GM19240 (cell line): ENCODE data around the gene ZNF322.
A peak's percentile ranks its signal among the peaks of the same experiment; 100 is the strongest.
"Not testable (repeated sequence)": the region's sequence is repeated elsewhere in the genome, so short reads cannot be mapped to it uniquely, and the experiment has no call there.

Experiments used
- DNase-seq: peaks from one replicate; pipeline ENCODE4 v3.0.0; 2011; ENCODE audit warnings: low spot score; ENCODE audit not compliant: insufficient read length

Gene ZNF322, protein sequence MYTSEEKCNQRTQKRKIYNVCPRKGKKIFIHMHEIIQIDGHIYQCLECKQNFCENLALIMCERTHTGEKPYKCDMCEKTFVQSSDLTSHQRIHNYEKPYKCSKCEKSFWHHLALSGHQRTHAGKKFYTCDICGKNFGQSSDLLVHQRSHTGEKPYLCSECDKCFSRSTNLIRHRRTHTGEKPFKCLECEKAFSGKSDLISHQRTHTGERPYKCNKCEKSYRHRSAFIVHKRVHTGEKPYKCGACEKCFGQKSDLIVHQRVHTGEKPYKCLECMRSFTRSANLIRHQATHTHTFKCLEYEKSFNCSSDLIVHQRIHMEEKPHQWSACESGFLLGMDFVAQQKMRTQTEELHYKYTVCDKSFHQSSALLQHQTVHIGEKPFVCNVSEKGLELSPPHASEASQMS

DNA sequence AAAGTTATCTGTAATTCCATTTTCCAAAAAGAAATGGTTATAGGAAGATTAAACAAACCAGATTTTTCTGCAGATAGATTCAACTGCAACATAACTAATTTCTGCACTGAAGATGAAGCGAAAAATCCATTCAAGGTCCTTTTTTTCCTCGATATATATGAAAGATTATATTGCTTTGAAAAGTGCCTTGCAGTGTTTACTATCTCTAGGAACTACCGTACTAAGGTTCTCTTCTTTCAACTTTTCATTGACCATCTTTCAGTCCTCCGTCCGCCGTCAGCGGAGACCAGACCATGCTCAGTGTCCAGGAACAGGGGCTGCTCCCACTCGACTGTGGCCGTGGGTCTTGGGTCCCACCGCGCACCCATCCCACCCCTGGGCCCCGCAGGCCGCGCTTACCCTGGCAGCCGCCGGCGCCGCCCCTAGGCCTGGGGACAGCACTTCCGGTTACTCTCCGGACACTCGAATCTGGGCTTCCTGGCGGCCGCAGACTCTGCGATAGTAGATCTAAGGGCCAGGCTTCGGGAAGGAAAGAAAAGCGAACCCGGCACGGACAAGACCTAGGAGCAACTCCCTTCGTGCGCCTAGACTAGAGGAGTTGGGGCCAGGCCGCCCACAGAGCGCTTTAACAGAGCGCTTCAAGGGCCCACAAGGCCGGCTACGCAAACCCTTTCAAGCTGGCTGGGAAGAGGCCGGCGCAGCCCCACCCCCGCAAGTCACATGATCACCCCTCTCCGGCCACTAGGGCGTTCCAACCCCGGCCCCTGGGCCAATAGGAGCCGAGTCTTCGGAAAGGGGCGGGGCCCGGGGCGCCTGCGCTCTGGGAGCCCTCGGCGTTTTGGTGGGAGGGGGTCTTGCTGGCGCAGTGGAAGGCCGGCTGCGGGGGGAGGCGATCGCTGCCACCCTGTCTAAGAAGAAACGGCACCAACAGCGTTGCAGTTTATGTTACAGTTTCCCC lies at the start of gene ZNF322:
Gene ZNF322, minus strand, starts transcription at position 705 of the 958 bp plus-strand sequence. CDS start 21,193 bp downstream, outside the sequence.
- peak; percentile 75 for DNase-seq

DNA sequence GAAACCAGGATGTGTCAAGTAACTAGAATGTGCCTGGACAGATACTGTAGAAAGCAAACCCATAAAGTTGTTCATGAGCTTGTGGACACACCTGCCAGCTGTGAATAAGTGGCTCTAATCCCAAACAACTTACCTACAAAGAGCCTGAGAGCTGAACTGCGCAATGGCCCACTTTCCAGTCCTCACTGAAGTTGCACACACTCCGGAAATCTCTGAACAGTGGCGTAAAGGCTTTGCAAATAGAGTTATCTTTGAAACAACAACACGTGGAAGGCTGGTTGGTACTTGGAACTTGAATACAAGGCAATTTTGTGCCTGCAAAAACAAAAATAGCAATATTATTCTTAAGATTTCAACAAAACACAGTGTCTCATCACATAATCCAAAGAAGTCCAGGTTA lies 46.2 kb upstream of the ZNF322 start:
- DNase-seq, result not testable (repeated sequence)

DNA sequence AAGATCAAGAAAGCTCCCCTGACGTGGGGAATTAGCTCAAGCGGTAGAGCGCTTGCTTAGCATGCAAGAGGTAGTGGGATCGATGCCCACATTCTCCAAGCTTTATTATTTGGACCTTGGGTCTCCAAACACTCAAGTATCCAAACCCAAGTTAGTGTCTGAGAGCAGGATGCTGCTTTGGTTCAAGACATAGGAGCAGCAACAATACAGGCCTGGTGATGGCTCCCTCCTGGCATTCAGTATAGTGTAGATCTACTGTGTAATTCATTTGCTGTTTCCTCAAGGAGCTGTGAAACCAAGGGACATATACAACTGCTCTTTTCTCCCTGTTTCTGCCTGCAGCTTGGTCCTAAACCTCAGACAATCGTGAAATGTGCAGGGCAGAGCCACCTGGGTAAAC lies 45.8 kb upstream of the ZNF322 start:
- DNase-seq, result not testable (repeated sequence)

DNA sequence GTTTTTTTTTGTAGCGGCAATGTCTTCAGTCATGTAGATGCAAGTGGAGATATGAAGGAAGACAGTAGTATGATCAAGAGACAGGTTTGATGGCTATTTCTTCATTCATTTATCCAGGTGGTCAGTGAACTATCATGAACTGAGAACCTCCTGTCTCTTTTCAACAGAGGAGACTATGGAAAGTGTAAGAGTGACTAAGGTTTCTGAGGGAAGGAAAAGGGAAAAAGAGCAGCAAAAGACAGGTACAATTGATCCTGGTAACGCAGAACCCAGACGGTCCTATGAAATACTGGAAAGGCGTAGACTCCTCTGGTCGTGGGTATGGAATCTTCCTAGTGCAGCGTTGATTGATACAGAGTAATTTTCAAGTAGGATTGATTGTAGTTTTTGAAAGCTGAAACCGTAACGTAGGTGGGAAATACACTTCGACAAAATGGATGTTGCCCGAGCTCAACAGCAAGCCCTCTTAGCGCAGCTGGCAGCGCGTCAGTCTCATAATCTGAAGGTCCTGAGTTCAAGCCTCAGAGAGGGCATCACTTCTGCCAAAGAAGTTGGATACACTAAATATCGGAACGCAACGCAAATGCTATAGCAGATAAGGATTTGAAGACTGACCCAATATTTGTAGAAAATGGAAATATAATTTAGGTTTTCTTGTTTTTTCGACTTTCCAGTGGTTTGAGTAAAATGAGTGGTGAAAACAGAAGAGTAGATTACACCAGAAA lies 41.6 kb upstream of the ZNF322 start:
- not testable (repeated sequence) for DNase-seq

DNA sequence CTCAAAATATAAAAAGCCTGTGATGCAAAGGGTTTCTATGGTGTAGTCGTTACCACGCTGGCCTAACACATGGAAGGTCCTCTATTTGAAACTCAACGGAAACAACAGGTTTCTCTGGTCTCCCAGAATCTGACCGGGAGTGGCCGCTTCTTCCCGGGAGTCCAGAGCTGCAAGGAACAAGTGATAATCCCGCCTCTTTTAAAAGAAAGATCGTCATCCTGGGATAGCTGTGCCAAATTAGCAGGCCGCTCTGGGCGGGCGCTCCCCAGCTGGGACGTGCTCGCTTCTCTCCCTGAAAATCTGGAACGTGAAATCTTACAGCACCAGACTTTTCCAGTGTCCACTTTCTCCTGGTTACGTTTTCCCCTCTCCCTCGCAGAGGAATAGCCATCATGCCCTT lies 38.0 kb upstream of the ZNF322 start:
- DNase-seq, result not testable (repeated sequence)

DNA sequence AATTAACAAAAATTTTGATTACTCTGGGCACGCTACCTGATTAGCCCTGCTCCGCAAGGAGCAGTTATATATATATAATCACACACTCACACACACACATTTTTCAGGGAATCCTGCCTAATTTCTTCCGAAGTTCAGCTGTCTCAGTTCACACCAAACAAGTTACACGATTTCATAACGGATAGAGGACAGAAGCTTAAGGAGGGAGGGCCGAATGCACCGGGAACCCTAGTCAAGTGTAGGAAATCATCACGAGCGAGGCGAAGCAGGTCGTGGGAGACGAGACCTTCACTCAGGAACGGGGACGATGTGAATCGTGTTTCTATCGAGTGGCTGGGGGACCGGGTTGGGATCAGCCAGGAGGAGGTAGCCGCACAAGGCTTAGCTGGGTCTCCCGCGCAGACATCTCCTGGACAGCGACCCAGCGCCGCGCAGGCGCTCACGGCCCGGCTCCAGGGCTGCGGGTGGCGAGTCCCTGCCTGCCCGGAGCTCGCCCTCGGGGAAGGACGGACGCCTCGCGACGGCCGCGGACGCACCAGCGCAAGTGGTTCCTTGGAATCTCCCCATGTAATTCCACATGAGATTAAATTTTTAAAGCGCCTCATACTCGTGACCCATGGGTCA lies 29.9 kb upstream of the ZNF322 start:
- DNase-seq, result not testable (repeated sequence)

DNA sequence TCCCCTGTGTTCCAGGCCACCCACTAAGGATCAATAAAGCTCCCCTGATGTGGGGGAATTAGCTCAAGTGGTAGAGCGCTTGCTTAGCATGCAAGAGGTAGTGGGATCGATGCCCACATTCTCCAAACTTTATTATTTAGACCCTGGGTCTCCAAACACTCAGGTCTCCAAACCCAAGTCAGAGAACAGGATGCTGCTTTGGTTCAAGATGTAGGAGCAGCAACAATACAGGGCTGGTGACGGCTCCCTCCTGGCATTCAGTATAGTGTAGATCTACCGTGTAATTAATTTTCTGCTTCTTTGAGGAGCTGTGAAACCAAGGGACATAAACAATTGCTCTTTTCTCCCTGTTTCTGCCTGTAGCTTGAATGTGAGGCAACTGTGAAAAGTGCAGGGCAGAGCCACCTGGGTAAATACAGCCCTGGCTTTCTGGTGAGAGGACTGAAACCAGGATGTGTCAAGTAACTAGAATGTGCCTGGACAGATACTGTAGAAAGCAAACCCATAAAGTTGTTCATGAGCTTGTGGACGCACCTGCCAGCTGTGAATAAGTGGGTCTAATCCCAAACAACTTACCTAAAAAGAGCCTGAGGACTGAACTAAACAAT lies 23.0 kb upstream of the ZNF322 start:
- not testable (repeated sequence) for DNase-seq

DNA sequence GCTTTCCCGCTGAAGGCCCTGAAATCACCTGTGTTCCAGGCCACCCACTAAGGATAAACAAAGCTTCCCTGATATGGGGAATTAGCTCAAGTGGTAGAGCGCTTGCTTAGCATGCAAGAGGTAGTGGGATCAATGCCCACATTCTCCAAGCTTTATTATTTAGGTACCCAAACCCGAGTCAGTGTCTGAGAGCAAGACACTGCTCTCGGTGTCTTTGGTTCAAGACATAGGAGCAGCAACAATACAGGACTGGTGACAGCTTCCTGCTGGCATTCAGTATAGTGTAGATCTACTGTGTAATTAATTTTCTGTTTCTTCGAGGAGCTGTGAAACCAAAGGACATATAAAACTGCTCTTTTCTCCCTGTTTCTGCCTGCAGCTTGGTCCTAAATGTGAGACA lies 13.7 kb upstream of the ZNF322 start:
- not testable (repeated sequence) for DNase-seq

DNA sequence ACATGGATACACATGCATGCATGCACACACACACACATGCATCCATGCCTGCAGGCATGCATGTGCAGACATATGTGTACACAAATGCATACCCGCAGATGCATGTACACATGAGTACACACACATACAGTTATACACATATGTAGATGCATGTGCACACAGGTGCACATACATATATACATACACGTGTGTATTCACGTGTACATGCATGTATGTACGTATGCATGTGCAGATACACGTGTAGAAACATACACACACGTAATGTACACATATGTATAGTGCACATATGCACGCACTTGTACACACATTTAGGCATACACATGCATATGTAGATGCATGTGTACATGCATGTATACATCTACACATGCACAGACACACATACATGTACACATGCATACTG lies 11.0 kb upstream of the ZNF322 start:
- DNase-seq, result not testable (repeated sequence)

DNA sequence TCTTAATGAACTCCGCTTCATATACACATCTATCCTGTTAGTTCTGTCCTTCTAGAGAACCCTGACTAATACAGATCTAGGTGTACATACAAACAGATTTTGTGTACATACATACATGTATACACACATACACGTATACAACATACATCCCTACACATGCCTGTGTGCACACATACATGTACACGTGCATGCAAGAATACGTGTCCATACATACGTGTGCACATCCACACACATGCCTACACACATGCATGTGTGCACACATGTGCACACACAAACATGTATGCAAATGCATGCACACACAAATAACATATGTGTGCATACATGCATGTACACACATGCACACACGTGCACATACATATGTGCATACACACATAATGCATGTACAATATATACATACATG lies 10.5 kb upstream of the ZNF322 start:
- DNase-seq, result not testable (repeated sequence)

DNA sequence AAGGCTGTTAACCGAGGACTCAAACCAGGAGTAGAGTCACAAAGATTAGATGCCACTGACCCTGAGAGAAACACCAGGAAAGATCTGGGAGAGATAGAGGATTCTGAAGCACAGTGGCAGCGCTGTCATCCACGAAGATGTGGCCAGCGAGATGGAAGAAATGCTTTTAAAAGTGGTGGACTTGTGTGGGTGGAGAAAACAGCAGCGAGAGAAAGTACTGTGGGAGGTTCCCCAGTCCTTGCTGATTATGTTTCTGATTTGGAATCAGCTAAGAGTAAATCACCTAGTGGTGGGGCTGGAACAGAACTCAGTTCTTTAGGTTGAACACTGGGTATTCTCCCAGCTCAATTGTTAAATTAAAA lies 435 bp upstream of the ZNF322 start:
- DNase-seq, result no peak

DNA sequence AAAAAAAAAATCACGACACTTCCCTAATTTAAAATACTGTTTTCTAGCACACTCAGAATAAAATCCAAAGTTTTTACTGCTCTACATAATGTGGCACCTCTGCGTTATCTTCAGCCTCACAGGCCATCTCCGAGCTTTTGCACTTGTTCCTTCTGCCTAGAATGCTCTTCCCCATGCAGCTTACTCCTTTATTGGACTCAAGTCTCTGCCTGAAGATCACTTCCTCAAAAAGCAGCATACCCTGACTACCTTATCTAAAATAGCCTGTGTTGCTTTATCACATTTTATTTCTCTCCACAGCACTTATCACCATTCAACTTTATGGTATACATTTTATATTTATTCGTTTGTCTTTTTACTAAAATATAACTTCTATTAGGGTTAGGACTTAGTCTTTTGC lies 2.3 kb downstream of the ZNF322 start:
- DNase-seq, result no peak

DNA sequence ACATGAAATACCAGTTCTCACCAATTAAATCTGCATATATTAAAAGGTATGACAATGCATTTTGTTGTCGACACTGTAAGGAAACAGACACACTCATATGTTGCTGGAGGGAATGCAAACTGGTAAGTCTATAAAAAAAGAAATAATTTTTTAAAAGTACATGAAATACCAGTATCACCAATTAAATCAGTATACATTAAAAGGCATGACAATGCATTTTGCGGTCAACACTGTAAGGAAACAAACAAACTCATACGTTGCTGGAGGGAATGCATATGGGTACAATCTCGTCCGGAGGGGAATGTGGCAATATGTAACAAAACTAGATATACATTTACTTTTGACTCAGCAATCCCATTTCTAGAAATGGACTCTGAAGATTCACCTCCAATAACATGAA lies 6.5 kb downstream of the ZNF322 start:
- no peak for DNase-seq

DNA sequence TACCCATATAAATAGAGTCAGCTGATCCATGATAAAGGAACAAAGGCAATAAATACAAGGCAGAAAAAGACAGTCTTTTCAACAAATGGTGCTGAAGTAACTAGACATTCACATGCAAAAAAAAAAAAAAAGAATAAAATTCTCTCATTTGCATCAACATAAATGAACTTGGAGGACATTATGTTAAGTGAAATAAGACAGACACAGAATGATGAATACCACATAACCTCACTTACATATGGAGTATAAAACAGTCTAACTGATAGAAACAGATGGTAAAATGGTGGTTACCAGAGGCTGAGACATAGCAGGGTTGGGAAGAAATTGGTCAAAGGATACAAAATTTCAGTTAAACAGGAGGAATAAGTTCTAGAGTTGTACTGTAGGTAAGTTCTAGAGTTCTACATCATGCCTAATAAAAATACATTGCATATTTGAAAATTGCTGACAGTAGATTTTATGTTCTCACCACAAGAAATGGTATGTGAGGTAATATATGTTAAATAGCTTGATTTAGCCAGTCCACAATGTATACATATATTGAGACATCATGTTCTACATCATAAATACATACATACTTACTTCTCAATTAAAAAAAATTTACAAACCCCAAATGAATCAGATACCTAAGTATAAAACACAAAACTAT lies 8.3 kb downstream of the ZNF322 start:
- no peak for DNase-seq

DNA sequence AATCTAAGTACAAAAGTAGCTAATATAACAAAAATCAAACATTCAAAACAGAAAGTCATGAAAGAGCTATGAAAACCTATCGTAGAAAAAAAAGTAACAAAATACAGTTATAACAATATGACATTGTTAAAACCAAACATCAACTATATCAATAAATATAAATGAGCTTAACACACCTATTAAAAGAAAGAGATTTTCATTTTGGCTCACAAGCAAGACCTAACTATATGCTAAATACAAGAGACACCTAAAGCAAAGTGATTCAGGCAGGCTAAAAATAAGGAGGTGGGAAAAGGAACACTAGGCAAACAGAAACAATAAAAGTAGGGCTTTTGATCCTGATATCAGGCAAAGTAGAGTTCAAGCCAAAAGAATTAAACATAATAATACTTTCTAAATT lies 13.5 kb downstream of the ZNF322 start:
- DNase-seq, result no peak

DNA sequence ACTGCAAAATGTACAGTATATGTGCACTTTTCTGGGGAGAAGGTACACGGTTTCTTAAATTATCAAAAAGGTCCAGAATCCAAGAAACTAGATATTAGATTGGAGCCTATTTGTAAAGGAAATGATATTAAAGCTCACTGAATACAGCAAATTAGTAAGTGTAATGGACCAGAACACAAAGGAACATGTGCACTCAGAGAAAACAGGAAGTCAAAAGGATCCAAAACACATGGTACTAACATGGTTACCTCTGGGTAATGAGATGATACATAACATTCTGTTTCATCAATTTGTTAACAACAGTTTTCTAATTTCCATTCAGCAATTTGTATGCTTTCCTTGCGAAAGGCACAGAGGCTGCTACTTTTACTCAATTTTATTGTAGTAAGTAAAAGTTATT lies 18.7 kb downstream of the ZNF322 start:
- DNase-seq, result no peak

DNA sequence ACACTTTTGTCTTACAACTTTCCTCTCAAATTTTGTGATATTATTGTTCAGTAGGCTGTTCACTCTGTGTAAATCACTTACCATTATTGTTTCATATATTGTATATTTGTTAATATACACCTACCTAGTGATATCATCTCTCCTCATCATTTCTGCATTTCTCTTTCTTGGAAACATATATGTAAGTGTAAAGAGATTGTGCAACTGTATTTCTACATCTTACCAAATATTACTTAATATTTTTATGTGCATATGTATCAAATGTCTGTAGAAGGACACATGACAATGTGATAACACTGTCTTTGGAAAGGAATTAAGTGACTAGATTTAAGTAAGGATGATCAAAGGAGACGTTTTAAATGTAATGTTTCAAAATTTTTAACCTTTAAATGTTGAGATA lies 30.2 kb downstream of the ZNF322 start:
- no peak for DNase-seq

DNA sequence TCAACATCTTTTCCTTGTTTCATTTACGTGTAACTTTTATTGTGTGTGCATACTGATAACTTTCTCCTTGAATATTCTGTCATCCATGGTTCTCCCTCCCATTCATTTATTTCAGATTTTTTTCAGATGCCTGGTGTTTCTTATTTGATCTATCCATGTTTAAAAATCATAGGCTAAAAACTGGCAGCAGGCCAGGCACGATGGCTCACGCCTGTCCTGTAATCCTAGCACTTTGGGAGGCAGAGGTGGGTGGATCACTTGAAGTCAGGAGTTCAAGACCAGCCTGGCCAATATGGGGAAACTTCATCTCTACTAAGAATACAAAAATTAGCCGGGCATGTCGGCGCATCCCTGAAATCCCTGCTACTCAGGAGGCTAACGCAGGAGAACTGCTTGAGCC lies 31.7 kb downstream of the ZNF322 start:
- no peak for DNase-seq

DNA sequence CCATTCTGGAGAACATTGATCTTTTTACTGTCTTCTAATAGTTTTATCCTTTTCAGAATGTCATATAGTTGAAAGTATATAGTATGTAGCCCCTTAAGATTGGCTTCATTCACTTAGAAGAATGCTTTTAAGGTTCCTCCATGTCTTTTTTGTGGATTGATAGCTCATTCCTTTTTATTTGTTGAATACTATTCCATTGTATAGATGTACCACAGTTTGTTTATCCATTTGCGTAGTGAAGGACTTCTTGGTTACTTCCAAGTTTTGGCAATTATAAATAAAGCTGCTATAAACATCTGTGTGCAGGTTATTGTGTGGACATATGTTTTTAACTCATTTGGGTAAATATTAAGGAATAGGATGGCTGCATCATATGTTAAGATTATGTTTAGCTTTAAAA lies 35.0 kb downstream of the ZNF322 start:
- DNase-seq, result no peak

DNA sequence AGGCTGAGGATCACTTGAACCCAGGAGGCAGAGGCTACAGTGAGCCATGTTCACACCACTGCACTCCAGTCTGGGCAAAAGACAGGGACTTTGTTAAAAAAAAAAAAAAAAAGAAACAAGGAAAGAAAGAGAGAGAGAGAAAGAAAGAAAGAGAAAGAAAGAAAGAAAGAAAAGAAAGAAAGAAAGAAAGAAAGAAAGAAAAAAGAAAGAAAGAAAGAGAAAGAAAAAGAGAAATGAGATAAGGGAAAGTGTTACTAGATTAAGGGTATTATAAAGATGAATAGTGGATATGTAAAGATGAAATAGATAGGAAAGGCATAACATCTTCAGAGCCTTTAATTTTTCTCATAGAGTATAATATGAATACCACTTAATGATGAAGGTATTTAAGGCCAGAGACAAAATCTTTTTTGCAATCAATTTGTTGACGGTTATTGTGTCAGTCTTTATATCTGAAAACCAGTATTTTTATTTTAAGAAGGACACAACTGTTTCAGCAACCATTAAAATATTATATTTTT lies 36.1 kb downstream of the ZNF322 start:
- no peak for DNase-seq
